Skeletal muscle satellite cell (primary cell): ENCODE data around the gene ERC1.

Source experiments
- H3K27me3 ChIP-seq: 2 replicates; pipeline ENCODE4 v1.7.0; 2013; ENCODE audit warnings: low read length; ENCODE audit not compliant: control insufficient read depth, insufficient read depth
- H3K36me3 ChIP-seq: 2 replicates; pipeline ENCODE4 v1.7.0; 2013; ENCODE audit warnings: mild to moderate bottlenecking, control low read depth, low read length; ENCODE audit not compliant: insufficient read depth
- H3K4me1 ChIP-seq: 2 replicates; pipeline ENCODE4 v1.7.0; 2013; ENCODE audit warnings: low read length; ENCODE audit not compliant: control insufficient read depth, insufficient read depth
- H3K4me2 ChIP-seq: 2 replicates; pipeline ENCODE4 v1.7.0; 2013; ENCODE audit warnings: mild to moderate bottlenecking, low read length
- H3K4me3 ChIP-seq: 2 replicates; pipeline ENCODE4 v1.7.0; 2013; ENCODE audit warnings: low read length
- H3K9ac ChIP-seq: 2 replicates; pipeline ENCODE4 v1.7.0; 2013; ENCODE audit warnings: mild to moderate bottlenecking, low read depth, low read length, moderate library complexity
- H3K9me3 ChIP-seq: replicated peaks from 2 replicates; pipeline ENCODE4 v1.7.0; 2013; ENCODE audit warnings: mild to moderate bottlenecking, control low read depth, low read length

Gene ERC1

DNA sequence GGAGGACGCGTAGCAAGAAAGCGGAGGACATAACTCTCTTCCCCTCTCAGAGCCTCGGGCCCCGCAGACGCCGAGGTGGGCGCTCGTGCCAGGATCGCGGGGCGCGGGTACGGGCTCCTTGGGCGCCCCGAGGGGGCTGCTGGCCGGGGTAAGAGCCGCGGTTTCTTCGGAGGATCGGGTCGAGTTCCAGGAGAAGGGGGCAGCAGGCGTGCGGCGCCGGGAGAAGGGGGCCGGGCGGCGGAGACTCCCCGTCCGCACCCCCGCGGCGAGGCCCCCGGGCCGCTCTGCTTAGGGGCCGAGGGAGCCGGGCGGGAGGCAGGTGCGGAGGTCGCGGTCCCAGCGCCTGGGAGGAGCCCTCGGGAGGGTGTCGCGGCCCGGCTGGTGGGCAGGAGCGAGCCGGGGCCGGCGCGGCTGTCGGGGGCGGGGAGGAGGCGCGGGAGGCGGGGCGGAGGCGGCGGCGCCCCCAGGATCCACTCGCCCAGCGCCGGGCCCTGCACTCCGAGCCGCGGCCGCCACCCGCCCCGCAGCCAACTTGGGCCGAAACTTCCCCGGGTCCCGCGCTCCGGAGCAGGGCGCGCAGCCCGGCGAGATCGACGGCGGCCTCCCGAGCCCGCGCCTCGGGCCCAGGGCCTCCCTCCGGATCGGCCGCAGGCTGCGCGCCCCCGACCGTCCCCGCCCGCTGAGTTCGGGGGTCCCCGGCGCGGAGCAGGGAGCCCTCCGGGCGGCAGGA, 539.0 kb downstream of the ERC1 start:
- H3K9ac ChIP-seq, result peak overlapping the region; percentile 79
- H3K4me3 ChIP-seq, result peak overlapping the region; percentile 83
- H3K9me3 ChIP-seq, result no peaks in the 10 kb centered on the region
- H3K36me3 ChIP-seq, result no peaks in the 10 kb centered on the region
- H3K4me2 ChIP-seq, result peak overlapping the region; percentile 80
- no peaks in the 10 kb centered on the region for H3K27me3 ChIP-seq
- peaks cover 59% of the 10 kb centered on the region for H3K4me1 ChIP-seq

DNA sequence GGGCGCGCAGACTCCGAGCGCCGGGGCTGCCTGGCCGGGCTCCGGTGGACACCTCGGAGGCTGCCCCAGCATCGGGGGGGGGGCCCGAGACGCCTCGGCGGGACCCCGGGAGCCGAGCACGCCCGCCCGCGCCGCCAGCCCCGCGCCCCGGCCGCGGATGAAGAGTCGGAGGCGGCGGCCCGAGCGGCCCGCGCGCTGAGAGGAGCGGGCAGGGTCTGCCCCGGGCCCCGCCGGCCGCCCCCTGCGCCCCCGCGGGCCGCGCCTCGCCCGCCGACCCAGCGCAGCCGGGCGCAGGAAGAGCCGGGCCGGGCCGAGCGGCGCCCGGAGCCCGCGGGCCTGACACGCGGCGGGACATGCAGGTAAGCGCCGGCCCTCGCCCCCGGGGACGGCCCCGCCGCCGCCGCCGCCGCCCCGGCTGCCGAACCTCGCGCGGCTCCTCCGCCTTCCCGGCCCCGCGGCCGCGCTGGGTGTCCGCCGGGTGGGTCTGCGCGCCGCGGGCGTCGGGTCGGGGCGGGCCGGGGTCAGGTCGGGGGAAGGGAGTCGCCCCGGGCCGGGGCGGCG, 539.6 kb downstream of the ERC1 start:
- Histone ChIP-seq H3K4me2 (peak overlapping the region; percentile 93), H3K27me3 (no peaks in the 10 kb centered on the region), H3K36me3 (no peaks in the 10 kb centered on the region), H3K4me1 (peaks cover 64% of the 10 kb centered on the region), H3K9ac (peak overlapping the region; percentile 85), H3K4me3 (peak overlapping the region; percentile 83), H3K9me3 (no peaks in the 10 kb centered on the region)

DNA sequence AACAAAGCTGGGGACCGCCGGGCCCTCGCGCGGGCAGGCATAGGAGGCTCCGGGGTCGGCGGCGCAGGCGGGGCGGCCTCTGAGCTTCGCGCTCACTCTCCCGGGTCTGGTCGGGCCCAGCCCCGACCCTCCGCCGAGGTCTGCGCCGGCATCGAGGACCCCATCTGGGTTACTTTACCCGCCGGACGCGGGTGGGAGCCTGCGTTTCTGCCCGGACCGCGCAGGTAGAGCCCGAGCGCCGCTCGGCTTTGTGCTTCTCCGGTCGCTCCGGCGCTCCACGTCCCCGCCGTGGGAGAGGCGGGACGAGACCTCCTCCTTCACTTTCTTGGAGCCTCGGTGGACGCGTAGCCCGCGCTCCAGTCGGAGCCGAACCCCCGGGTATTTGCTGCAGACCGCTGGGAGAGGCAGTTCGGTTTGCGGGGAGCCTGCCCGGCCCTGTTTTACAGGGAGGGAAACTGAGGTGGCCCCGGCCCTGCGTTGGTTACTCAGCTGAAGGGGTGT, 540.2 kb downstream of the ERC1 start:
- Histone ChIP-seq H3K9ac (peak overlapping the region; percentile 85), H3K4me2 (peak overlapping the region; percentile 93), H3K27me3 (no peaks in the 10 kb centered on the region), H3K9me3 (no peaks in the 10 kb centered on the region), H3K4me1 (peaks cover 64% of the 10 kb centered on the region), H3K4me3 (peak overlapping the region; percentile 83), H3K36me3 (no peaks in the 10 kb centered on the region)

DNA sequence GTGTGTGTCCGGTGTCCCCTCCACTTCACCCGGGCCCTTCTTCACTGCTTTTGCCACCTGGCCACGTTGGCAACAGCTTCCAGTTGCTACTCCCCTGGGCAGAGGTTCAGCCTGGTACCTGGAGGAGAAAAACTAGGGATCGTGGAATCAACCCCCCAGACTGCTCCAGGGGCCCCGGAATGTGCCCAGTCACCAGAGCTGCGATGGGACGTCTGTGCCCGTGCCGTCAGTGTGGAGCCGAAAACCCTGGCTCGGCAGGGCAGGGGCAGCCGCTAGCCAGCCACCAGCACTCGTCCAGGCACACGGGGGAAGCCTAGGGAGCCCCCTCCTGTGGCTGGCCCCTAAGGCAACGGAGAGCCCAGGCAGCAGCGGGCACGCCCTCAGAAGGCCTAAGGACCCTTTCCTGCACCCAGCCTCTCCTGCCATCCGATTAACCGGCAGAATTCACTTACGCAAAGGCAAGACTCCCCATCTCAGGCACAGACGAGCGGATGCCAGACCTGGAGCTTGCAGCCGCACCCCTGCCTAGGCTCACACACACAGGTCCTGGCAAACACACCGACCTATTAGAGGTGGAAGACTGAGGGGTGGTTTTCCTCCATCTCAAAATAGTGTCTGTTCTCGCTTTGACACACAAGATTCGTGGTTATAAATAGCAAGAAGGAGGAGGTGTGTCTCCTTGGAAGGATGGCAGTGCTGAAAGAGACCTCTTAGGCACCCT, 540.8 kb downstream of the ERC1 start:
- Histone ChIP-seq H3K27me3 (no peaks in the 10 kb centered on the region), H3K4me1 (peaks cover 64% of the 10 kb centered on the region), H3K9ac (peak overlapping the region; percentile 85), H3K4me2 (peak overlapping the region; percentile 93), H3K9me3 (no peaks in the 10 kb centered on the region), H3K36me3 (no peaks in the 10 kb centered on the region), H3K4me3 (peak overlapping the region; percentile 83)

DNA sequence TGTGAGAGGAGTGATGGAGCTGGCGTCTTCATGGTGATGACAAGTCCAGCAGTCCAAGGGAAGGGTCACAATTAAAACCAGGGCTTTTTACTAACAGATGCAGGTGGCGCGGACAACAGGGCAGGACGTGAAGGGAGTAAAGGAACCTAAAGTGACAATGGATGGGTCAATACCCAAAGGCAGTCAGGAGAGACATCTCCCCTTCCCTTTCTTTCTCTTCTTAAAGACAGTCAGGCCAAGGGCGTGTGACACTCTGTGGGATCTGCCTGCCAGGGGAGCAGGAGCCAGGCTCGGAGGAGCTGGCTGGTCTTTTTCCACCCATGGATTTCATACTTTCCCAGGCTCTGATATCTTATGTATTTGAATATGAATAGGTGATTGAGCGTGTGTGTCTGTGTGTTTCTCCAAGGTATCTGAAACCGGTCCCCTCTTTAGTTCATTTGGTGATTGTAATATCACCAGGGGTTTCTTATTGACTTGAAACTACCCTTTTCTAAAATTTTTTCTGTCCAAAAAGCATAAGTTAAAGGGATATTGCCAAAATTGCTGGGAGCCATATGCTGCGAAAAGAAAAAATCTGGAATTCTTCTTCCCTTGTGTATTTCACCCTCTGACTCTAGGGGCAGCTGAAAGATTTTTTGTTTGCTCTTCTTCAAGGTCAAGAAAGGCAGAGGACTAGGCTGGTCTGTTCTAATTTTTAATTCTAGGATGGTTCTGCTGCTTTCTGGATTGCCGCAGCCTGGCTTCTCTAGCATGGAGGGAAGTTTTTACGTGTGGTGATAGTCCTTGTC, 541.5 kb downstream of the ERC1 start:
- H3K27me3 ChIP-seq, result no peaks in the 10 kb centered on the region
- H3K9ac ChIP-seq, result peak overlapping the region; percentile 85

DNA sequence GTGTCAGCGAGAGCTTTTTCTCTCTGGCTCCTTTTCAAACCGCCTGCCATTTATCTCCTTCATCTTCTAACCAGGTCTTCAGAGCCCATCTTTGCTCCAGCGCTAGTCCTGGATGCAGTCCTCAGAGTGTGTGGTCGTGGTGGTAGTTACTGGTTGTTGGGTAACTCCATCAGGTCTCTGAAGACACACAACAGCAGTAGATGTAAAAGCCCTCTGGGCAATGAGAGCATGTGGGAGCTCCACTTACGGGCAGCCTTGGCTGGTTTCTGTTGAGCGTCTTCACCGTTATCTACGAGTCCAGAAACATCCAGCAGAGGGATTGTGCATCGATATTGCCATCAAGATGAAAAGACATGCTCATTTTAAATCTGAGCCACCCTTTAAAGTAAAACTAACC, 542.2 kb downstream of the ERC1 start:
- Histone ChIP-seq H3K4me2 (peak overlapping the region; percentile 93), H3K27me3 (no peaks in the 10 kb centered on the region)

More for the DNA sequence above, 541.5 kb downstream of the ERC1 start:
- Histone ChIP-seq H3K4me3 (peak overlapping the region; percentile 83), H3K36me3 (no peaks in the 10 kb centered on the region), H3K4me2 (peak overlapping the region; percentile 93), H3K9me3 (no peaks in the 10 kb centered on the region), H3K4me1 (peaks cover 59% of the 10 kb centered on the region)

DNA sequence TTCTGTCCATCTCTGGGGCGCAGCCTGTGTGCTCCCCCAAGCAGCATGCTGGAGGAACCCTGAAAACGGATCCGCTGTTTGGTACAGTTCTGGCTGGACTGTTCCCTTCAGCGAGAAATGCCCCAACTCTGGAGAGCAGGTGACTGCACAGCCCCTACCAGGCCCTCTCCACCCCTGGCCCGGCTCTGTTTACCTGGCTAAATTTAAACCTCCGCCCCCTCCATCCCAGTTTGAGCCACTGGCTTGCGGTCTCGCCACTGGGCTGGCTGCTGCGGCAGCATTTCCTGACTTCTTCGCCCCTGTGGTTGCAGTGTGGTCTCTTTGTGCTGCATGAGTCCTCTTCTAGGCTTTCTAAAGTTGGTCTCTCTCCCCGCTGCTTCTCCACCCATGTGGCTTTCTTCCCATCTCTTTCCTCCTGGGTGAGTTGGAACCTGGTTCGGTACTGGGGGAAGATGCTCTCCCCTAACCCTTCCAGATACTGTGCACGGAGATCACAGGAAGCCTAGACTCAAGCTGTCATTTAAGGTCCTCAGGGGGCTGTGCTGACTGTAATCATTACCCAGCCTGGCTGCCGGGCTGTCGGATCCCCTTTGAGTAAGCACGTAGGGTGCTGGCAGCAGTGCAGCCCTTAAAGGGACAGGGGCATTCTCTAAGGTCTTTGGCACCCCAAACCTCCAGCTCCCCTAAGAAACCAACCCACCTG, 542.7 kb downstream of the ERC1 start:
- H3K27me3 ChIP-seq, result no peaks in the 10 kb centered on the region
- peak overlapping the region; percentile 83 for H3K4me3 ChIP-seq

More for the DNA sequence above, 542.2 kb downstream of the ERC1 start:
- Histone ChIP-seq H3K4me1 (peaks cover 52% of the 10 kb centered on the region), H3K9ac (peak overlapping the region; percentile 19), H3K36me3 (no peaks in the 10 kb centered on the region), H3K4me3 (peak overlapping the region; percentile 83), H3K9me3 (no peaks in the 10 kb centered on the region)

DNA sequence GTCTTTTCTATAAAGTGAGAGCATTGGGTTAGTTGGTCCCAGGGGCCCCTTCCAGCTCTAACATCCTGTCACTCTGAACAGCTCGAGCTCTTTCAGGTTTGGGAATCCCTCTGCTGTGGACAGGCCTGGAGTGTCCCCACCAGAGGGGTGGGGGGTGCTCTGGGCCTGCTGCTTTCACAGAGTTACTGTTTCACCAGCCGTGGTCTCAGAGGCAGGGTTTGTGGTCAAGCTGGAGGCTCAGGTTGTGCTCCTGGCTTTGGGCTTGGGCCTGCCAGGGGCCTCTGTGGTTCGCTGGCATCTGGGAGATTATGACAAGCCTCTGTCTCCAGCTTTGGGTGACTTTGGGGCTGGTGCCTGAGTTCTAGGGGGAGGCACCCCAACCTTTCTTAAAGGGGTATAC, 543.7 kb downstream of the ERC1 start:
- H3K4me2 ChIP-seq, result peak overlapping the region; percentile 93
- no peaks in the 10 kb centered on the region for H3K36me3 ChIP-seq
- no peaks in the 10 kb centered on the region for H3K9me3 ChIP-seq
- no peak overlapping the region for H3K9ac ChIP-seq
- no peaks in the 10 kb centered on the region for H3K27me3 ChIP-seq
- H3K4me1 ChIP-seq, result peaks cover 44% of the 10 kb centered on the region
- H3K4me3 ChIP-seq, result no peak overlapping the region

More for the DNA sequence above, 542.7 kb downstream of the ERC1 start:
- Histone ChIP-seq H3K36me3 (no peaks in the 10 kb centered on the region), H3K9me3 (no peaks in the 10 kb centered on the region), H3K4me1 (peaks cover 51% of the 10 kb centered on the region), H3K4me2 (peak overlapping the region; percentile 93), H3K9ac (peak overlapping the region; percentile 19)

DNA sequence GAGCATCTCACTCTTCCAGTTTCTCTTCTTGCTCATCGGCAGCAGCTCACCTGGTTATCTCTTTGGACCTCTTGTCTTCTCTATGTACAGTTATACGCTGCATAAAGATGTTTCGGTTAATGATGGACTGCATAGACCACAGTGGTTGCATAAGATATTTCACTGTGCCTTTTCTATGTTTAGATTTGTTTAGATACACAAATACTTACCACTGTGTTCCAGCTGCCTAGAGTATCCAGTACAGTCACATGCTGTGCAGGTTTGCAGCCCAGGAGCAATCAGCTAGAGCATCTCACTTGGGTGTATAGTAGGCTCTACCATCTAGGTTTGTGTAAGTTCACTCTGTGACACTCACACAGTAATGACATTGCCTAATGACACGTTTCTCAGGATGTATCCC, 545.8 kb downstream of the ERC1 start:
- H3K27me3 ChIP-seq, result no peaks in the 10 kb centered on the region
- no peaks in the 10 kb centered on the region for H3K9me3 ChIP-seq
- H3K4me2 ChIP-seq, result no peak overlapping the region
- no peak overlapping the region for H3K9ac ChIP-seq
- no peak overlapping the region for H3K4me3 ChIP-seq
- H3K36me3 ChIP-seq, result no peaks in the 10 kb centered on the region
- peaks cover 48% of the 10 kb centered on the region for H3K4me1 ChIP-seq

DNA sequence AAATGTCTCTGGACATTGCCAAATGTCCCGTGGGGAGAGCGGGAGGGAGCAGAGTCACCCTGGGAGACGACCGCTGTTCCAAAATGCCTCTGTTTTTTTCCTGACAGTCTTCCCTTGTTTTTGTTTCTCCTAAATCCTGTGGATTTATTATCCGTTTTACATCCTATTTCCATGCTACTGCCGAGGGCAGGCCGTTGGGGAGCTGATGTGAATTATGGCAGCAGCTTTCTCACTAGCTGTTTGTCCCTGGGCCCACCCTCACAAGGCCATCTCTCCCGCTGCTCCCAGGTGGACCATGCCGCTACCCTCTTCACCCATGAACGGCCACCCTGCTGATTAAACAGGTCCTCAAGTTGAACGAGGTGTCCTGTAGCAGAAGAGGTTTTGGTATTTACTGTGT, 548.1 kb downstream of the ERC1 start:
- Histone ChIP-seq H3K36me3 (no peaks in the 10 kb centered on the region), H3K27me3 (no peaks in the 10 kb centered on the region), H3K4me1 (peaks cover 26% of the 10 kb centered on the region), H3K9ac (no peak overlapping the region), H3K9me3 (no peaks in the 10 kb centered on the region), H3K4me2 (no peak overlapping the region), H3K4me3 (no peak overlapping the region)
